HepG2 (cell line): ENCODE results near the gene SND1. TPM values are rescaled to one million over a fixed set of nuclear protein-coding genes. Genes with fewer than 3 reads are reported as not detected.

Experiments used
- CBX1 ChIP-seq: IDR thresholded peaks from one replicate; pipeline ENCODE4 v1.6.1; 2016; ENCODE audit warnings: antibody characterized with exemption, low read depth
- GATA4 ChIP-seq: sonication (generic); IDR thresholded peaks from 2 replicates; pipeline ENCODE4 v1.6.1; 2016; ENCODE audit warnings: antibody characterized with exemption, low read depth, borderline replicate concordance
- GTF3A ChIP-seq: sonication (generic); formaldehyde crosslinking; conservative IDR thresholded peaks from 2 replicates; pipeline ENCODE4 v1.4.0; 2020; ENCODE audit warnings: mild to moderate bottlenecking, missing genetic modification reagents
- KLF6 ChIP-seq: IDR thresholded peaks from 2 replicates; pipeline ENCODE4 v1.8.0; 2016; ENCODE audit warnings: missing biosample characterization, missing genetic modification reagents
- MIER2 ChIP-seq: IDR thresholded peaks from 2 replicates; pipeline ENCODE4 v1.6.1; 2016; ENCODE audit warnings: missing biosample characterization, missing genetic modification reagents
- ZNF772 ChIP-seq: sonication (generic); formaldehyde crosslinking; IDR thresholded peaks from 2 replicates; pipeline ENCODE4 v1.5.0; 2020; ENCODE audit warnings: mild to moderate bottlenecking, missing genetic modification reagents
- polyA plus RNA-seq, 8 experiments: library from polyadenylated mRNA; depleted of rRNA in 3 of 8; stranded (reverse) in 7 of 8; unstranded in 1 of 8; fragments of >200 nt; fragmentation: Illumina TruSeq in 4 of 8; extraction: Trizol in 4 of 8; gene quantifications; 2 replicates each; pipeline versions ENCODE4 v1.2.1 to v1.2.3, GENCODE V29; 2011 to 2016; ENCODE audit warnings: low read depth in 4 of 8, missing spikeins in 1 of 8, mixed read lengths in 1 of 8; ENCODE audit not compliant: insufficient read depth in 1 of 8
- total RNA-seq, 5 experiments: library from RNA; depleted of rRNA; stranded (reverse); fragments of >200 nt; fragmentation: Illumina TruSeq; extraction: Trizol; gene quantifications; 2 replicates each; pipeline ENCODE4 v1.2.3, GENCODE V29; 2016; ENCODE audit warnings: low read depth in 1 of 5
- TF ChIP-seq, protein P1 (sequence below): IDR thresholded peaks from 2 replicates; pipeline ENCODE4 v1.6.1; 2016; ENCODE audit warnings: missing biosample characterization, missing genetic modification reagents, low read depth
- TF ChIP-seq, protein P2 (sequence below): sonication (generic); formaldehyde crosslinking; IDR thresholded peaks from 2 replicates; pipeline ENCODE4 v1.5.1; 2020; ENCODE audit warnings: mild to moderate bottlenecking, missing genetic modification reagents, moderate library complexity
- TF ChIP-seq, protein P3 (sequence below): sonication (generic); formaldehyde crosslinking; IDR thresholded peaks from 2 replicates; pipeline ENCODE4 v1.8.0; 2022; ENCODE audit warnings: mild to moderate bottlenecking, missing genetic modification reagents
- TF ChIP-seq, protein P4 (sequence below): sonication (generic); formaldehyde crosslinking; IDR thresholded peaks from 2 replicates; pipeline ENCODE4 v1.4.0; 2020; ENCODE audit warnings: mild to moderate bottlenecking, low read depth, missing genetic modification reagents
- TF ChIP-seq, protein P5 (sequence below): sonication (generic); formaldehyde crosslinking; IDR thresholded peaks from one replicate; pipeline ENCODE4 v1.5.1; 2020; ENCODE audit warnings: mild to moderate bottlenecking, missing genetic modification reagents; ENCODE audit errors: not compliant biosample characterization

SND1 gene
- total and polyA plus RNA-seq, 2 of the 13 experiments (the other 11 are each of a cell fraction or from before 2014, with no cell fraction given), result 110 to 182 TPM

- TF ChIP-seq GTF3A (CRISPR knock-in tag) (no peak), GATA4 (no peak), ZNF772 (CRISPR knock-in tag) (peak; percentile 94), MIER2 (no peak), KLF6 (CRISPR knock-in tag) (0 out of 2 replicates have a peak, but pooled peaks have one; percentile 45), CBX1 (no peak)
- TF ChIP-seq, protein P1, sequence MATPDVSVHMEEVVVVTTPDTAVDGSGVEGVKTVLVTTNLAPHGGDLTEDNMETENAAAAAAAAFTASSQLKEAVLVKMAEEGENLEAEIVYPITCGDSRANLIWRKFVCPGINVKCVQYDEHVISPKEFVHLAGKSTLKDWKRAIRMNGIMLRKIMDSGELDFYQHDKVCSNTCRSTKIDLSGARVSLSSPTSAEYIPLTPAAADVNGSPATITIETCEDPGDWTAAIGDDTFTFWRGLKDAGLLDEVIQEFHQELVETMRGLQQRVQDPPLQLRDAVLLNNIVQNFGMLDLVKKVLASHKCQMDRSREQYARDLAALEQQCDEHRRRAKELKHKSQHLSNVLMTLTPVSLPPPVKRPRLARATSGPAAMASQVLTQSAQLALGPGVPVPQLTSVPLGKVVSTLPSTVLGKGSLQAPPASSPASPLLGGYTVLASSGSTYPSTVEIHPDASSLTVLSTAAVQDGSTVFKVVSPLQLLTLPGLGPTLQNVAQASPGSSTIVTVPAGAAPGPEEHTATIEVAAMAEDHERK (CRISPR knock-in tag), result 0 out of 2 replicates have a peak, but pooled peaks have one; percentile 27
- TF ChIP-seq, protein P2, sequence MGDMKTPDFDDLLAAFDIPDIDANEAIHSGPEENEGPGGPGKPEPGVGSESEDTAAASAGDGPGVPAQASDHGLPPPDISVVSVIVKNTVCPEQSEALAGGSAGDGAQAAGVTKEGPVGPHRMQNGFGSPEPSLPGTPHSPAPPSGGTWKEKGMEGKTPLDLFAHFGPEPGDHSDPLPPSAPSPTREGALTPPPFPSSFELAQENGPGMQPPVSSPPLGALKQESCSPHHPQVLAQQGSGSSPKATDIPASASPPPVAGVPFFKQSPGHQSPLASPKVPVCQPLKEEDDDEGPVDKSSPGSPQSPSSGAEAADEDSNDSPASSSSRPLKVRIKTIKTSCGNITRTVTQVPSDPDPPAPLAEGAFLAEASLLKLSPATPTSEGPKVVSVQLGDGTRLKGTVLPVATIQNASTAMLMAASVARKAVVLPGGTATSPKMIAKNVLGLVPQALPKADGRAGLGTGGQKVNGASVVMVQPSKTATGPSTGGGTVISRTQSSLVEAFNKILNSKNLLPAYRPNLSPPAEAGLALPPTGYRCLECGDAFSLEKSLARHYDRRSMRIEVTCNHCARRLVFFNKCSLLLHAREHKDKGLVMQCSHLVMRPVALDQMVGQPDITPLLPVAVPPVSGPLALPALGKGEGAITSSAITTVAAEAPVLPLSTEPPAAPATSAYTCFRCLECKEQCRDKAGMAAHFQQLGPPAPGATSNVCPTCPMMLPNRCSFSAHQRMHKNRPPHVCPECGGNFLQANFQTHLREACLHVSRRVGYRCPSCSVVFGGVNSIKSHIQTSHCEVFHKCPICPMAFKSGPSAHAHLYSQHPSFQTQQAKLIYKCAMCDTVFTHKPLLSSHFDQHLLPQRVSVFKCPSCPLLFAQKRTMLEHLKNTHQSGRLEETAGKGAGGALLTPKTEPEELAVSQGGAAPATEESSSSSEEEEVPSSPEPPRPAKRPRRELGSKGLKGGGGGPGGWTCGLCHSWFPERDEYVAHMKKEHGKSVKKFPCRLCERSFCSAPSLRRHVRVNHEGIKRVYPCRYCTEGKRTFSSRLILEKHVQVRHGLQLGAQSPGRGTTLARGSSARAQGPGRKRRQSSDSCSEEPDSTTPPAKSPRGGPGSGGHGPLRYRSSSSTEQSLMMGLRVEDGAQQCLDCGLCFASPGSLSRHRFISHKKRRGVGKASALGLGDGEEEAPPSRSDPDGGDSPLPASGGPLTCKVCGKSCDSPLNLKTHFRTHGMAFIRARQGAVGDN (CRISPR knock-in tag), result peak; percentile 88
- TF ChIP-seq, protein P3, sequence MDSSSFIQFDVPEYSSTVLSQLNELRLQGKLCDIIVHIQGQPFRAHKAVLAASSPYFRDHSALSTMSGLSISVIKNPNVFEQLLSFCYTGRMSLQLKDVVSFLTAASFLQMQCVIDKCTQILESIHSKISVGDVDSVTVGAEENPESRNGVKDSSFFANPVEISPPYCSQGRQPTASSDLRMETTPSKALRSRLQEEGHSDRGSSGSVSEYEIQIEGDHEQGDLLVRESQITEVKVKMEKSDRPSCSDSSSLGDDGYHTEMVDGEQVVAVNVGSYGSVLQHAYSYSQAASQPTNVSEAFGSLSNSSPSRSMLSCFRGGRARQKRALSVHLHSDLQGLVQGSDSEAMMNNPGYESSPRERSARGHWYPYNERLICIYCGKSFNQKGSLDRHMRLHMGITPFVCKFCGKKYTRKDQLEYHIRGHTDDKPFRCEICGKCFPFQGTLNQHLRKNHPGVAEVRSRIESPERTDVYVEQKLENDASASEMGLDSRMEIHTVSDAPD (CRISPR knock-in tag), result peak; percentile 54; the same call in 1 of the 2 replicates
- TF ChIP-seq, protein P4, sequence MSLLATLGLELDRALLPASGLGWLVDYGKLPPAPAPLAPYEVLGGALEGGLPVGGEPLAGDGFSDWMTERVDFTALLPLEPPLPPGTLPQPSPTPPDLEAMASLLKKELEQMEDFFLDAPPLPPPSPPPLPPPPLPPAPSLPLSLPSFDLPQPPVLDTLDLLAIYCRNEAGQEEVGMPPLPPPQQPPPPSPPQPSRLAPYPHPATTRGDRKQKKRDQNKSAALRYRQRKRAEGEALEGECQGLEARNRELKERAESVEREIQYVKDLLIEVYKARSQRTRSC (CRISPR knock-in tag), result no peak
- TF ChIP-seq, protein P5, sequence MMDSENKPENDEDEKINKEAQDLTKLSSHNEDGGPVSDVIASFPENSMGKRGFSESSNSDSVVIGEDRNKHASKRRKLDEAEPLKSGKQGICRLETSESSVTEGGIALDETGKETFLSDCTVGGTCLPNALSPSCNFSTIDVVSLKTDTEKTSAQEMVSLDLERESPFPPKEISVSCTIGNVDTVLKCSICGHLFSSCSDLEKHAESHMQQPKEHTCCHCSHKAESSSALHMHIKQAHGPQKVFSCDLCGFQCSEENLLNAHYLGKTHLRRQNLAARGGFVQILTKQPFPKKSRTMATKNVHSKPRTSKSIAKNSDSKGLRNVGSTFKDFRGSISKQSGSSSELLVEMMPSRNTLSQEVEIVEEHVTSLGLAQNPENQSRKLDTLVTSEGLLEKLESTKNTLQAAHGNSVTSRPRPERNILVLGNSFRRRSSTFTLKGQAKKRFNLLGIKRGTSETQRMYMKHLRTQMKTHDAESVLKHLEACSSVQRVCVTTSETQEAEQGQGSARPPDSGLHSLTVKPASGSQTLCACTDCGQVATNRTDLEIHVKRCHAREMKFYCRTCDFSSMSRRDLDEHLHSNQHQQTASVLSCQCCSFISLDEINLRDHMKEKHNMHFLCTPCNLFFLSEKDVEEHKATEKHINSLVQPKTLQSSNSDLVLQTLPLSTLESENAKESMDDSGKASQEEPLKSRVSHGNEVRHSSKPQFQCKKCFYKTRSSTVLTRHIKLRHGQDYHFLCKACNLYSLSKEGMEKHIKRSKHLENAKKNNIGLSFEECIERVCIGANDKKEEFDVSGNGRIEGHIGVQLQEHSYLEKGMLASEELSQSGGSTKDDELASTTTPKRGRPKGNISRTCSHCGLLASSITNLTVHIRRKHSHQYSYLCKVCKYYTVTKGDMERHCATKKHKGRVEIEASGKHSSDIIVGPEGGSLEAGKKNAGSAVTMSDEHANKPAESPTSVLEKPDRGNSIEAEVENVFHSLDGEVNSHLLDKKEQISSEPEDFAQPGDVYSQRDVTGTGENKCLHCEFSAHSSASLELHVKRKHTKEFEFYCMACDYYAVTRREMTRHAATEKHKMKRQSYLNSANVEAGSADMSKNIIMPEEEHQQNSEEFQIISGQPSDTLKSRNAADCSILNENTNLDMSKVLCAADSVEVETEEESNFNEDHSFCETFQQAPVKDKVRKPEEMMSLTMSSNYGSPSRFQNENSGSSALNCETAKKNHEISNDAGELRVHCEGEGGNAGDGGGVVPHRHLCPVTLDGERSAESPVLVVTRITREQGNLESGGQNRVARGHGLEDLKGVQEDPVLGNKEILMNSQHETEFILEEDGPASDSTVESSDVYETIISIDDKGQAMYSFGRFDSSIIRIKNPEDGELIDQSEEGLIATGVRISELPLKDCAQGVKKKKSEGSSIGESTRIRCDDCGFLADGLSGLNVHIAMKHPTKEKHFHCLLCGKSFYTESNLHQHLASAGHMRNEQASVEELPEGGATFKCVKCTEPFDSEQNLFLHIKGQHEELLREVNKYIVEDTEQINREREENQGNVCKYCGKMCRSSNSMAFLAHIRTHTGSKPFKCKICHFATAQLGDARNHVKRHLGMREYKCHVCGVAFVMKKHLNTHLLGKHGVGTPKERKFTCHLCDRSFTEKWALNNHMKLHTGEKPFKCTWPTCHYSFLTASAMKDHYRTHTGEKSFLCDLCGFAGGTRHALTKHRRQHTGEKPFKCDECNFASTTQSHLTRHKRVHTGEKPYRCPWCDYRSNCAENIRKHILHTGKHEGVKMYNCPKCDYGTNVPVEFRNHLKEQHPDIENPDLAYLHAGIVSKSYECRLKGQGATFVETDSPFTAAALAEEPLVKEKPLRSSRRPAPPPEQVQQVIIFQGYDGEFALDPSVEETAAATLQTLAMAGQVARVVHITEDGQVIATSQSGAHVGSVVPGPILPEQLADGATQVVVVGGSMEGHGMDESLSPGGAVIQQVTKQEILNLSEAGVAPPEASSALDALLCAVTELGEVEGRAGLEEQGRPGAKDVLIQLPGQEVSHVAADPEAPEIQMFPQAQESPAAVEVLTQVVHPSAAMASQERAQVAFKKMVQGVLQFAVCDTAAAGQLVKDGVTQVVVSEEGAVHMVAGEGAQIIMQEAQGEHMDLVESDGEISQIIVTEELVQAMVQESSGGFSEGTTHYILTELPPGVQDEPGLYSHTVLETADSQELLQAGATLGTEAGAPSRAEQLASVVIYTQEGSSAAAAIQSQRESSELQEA (CRISPR knock-in tag), result no peak
These were observed 451.6 kb downstream of the SND1 start (continued) for GRCh38 chr7:128103498-128104107.
